Testis (tissue), 2 donors: Measurements from ENCODE around the gene NDUFV3.

Source experiments
- CTCF ChIP-seq, 3 experiments: fragments of 450-650 bp in 2 of 3; fragments of 200-600 bp in 1 of 3; sonication (generic) in 1 of 3; IDR thresholded peaks; one replicate each; pipeline ENCODE4 v1.5.1; 2016 to 2019; ENCODE audit warnings: antibody characterized with exemption in 3 of 3, mild to moderate bottlenecking in 2 of 3, moderate library complexity in 1 of 3
- POLR2A ChIP-seq: fragments of 450-650 bp; IDR thresholded peaks from one replicate; pipeline ENCODE4 v1.6.1; 2017; ENCODE audit warnings: antibody characterized with exemption, mild to moderate bottlenecking, moderate library complexity

GRCh38 chr21:42906233-42906632 lies 13.1 kb downstream of the NDUFV3 start:
- TF ChIP-seq CTCF (IDR thresholded peaks at IDR 0.05) (no peak), POLR2A (no peak)
